Measurements from ENCODE around the gene KRTAP17-1. TPM values are rescaled to one million over a fixed set of nuclear protein-coding genes. Genes with fewer than 3 reads are reported as not detected.

KRTAP17-1 gene
- total RNA-seq, 1 donor from 2014 or later, result not detected

DNA sequence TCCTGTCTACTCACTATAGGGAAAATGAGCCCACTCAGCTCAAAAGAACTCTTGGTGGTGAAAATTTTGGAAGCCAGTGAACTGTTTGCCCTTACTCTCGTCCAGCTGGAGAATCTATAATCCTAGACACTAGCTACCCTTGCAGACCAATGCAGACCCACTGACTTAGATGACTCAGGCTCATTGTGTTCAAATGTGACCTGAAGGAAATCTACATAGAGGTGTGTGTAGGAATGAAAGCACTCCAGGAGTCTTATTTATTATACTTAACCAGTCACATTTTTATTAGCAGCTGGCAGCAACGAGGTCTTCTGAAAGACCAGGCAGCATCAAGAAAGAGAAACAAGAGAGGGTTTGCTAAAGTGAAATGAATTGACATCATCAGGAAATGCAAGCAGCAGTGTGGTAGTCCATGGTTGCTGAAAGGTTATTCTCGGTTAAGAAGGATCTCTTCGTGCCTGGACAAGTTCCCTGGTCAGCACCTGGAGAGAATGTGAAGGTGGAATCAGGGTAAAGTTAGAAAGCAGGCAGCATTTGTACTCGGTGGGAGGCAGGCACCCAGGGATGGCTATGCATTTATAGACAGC is 14.2 kb downstream of the KRTAP17-1 start:
- peaks cover 2% of the 10 kb centered on the region for H3K27me3 Mint-ChIP-seq (ENCODE audit: unreplicated experiment)
- no peaks in the 10 kb centered on the region for H3K36me3 Mint-ChIP-seq (ENCODE audit: low read depth, unreplicated experiment)
- H3K4me3 Mint-ChIP-seq (ENCODE audit: unreplicated experiment), result no peak overlapping the region
- DNase-seq (ENCODE audit: low spot score), result no peak
- H3K27ac Mint-ChIP-seq (ENCODE audit: unreplicated experiment), result no peak overlapping the region
- peaks cover under 1% of the 10 kb centered on the region for H3K4me1 Mint-ChIP-seq (ENCODE audit: unreplicated experiment)
- TF ChIP-seq, protein P1, sequence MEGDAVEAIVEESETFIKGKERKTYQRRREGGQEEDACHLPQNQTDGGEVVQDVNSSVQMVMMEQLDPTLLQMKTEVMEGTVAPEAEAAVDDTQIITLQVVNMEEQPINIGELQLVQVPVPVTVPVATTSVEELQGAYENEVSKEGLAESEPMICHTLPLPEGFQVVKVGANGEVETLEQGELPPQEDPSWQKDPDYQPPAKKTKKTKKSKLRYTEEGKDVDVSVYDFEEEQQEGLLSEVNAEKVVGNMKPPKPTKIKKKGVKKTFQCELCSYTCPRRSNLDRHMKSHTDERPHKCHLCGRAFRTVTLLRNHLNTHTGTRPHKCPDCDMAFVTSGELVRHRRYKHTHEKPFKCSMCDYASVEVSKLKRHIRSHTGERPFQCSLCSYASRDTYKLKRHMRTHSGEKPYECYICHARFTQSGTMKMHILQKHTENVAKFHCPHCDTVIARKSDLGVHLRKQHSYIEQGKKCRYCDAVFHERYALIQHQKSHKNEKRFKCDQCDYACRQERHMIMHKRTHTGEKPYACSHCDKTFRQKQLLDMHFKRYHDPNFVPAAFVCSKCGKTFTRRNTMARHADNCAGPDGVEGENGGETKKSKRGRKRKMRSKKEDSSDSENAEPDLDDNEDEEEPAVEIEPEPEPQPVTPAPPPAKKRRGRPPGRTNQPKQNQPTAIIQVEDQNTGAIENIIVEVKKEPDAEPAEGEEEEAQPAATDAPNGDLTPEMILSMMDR (IDR thresholded peaks at IDR 0.05; ENCODE audit: unreplicated experiment), result no peak
- H3K9me3 Mint-ChIP-seq (ENCODE audit: unreplicated experiment), result no peaks in the 10 kb centered on the region

DNA sequence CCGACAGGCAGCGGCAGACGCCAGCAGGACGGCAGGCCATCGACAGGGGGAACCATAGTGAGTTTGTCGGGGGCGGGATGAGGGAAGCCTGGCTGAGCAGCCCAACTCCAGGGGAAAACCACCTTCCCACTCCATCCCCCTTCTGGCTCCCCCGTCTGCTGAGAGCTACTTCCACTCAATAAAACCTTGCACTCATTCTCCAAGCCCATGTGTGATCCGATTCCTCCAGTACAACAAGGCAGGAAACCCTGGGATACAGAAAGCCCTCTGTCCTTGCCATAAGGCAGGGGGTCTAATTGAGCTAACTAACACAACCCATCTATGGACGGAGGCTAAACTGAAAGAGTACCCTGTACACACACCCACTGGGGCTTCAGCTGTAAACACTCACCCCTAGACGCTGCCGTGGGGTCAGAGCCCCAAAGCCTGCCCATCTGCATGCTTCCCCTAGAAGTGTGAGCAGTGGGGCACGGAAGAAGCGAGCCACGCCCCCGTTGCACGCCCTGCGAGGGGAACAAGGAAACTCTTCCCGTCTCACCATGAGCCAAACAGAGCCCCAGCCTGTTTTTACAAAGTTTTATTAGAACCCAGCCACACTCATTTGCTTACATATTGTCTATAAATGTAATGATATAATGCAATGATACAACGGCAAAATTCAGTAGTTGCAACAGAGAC is 16.9 kb downstream of the KRTAP17-1 start:
- H3K9me3 Mint-ChIP-seq (ENCODE audit: unreplicated experiment), result no peaks in the 10 kb centered on the region
- peaks cover 2% of the 10 kb centered on the region for H3K27me3 Mint-ChIP-seq (ENCODE audit: unreplicated experiment)
- H3K4me3 Mint-ChIP-seq (ENCODE audit: unreplicated experiment), result no peak overlapping the region
- no peaks in the 10 kb centered on the region for H3K36me3 Mint-ChIP-seq (ENCODE audit: low read depth, unreplicated experiment)
- H3K4me1 Mint-ChIP-seq (ENCODE audit: unreplicated experiment), result peaks cover 4% of the 10 kb centered on the region
- no peak overlapping the region for H3K27ac Mint-ChIP-seq (ENCODE audit: unreplicated experiment)
- no peak for DNase-seq (ENCODE audit: low spot score)
- TF ChIP-seq, protein P1 (IDR thresholded peaks at IDR 0.05; ENCODE audit: unreplicated experiment), result no peak

DNA sequence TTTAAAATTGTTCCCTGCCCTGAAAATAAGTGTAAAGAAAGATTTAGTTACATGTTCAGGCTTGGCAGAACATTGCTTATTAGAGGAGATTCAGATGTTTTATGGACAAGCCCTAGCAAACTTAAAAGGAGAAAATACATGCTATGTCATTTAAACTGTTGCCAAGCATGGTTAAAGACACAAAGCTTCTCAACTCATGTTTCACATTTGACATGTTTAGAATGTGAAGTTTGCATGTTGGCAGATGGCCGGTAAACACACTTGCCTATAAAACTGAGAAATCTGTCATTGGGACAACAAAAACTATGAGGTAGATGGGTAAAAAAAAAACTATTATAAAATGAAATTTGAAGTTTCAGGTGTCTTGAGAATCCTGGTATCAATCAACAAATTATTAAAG is 18.7 kb downstream of the KRTAP17-1 start:
- TF ChIP-seq, protein P1 (IDR thresholded peaks at IDR 0.05; ENCODE audit: unreplicated experiment), result no peak
- no peak for DNase-seq (ENCODE audit: low spot score)
- no peaks in the 10 kb centered on the region for H3K9me3 Mint-ChIP-seq (ENCODE audit: unreplicated experiment)

DNA sequence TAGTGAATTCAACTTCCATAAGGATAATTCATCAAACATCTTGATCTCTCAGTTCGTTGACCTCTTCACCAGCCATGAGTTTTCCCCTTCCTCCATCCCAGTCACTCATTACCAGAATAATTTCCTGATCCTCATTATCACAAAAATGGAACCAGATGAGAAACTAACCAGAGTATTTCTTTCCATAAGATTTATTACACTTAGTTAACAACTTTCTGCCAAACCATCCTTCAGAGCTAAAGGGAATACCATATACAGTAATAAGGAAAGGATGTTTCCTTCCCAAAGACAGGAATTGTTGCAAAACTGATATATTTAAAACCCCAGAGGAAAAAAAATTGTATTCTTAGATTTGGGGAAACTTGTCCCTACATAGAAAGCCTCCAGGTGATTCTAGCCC is 21.5 kb downstream of the KRTAP17-1 start:
- no peaks in the 10 kb centered on the region for H3K36me3 Mint-ChIP-seq (ENCODE audit: low read depth, unreplicated experiment)
- H3K27me3 Mint-ChIP-seq (ENCODE audit: unreplicated experiment), result no peaks in the 10 kb centered on the region
- H3K4me3 Mint-ChIP-seq (ENCODE audit: unreplicated experiment), result no peak overlapping the region
- DNase-seq (ENCODE audit: low spot score), result no peak
- H3K9me3 Mint-ChIP-seq (ENCODE audit: unreplicated experiment), result no peaks in the 10 kb centered on the region
- H3K27ac Mint-ChIP-seq (ENCODE audit: unreplicated experiment), result no peak overlapping the region
- TF ChIP-seq, protein P1 (IDR thresholded peaks at IDR 0.05; ENCODE audit: unreplicated experiment), result no peak
- H3K4me1 Mint-ChIP-seq (ENCODE audit: unreplicated experiment), result peaks cover 4% of the 10 kb centered on the region

More for the DNA sequence above, 18.7 kb downstream of the KRTAP17-1 start:
- no peaks in the 10 kb centered on the region for H3K27me3 Mint-ChIP-seq (ENCODE audit: unreplicated experiment)
- H3K4me1 Mint-ChIP-seq (ENCODE audit: unreplicated experiment), result peaks cover 4% of the 10 kb centered on the region
- H3K27ac Mint-ChIP-seq (ENCODE audit: unreplicated experiment), result no peak overlapping the region
- H3K36me3 Mint-ChIP-seq (ENCODE audit: low read depth, unreplicated experiment), result no peaks in the 10 kb centered on the region
- no peak overlapping the region for H3K4me3 Mint-ChIP-seq (ENCODE audit: unreplicated experiment)

DNA sequence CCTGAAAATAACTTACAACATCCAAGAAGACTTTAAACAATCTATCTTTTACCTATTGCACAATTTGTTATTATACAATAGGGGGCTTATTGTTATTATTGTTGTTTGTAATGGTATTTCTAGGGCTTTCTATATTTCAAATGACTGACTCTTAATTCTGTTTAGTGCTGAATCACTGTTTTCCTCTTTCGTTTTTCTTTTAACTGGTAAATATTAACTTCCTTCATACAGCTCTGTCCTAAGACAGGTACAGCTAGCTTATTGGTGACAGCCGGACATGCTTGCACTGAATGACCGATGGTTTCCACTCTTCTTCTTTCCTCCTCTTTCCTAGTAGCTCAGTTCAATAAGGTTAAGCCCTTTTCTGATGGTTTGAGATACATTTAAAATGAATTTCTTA is 28.5 kb downstream of the KRTAP17-1 start:
- Mint-ChIP-seq H3K4me1 (ENCODE audit: unreplicated experiment) (no peaks in the 10 kb centered on the region), H3K27ac (ENCODE audit: unreplicated experiment) (no peak overlapping the region), H3K36me3 (ENCODE audit: low read depth, unreplicated experiment) (no peaks in the 10 kb centered on the region), H3K4me3 (ENCODE audit: unreplicated experiment) (no peak overlapping the region), H3K27me3 (ENCODE audit: unreplicated experiment) (no peaks in the 10 kb centered on the region), H3K9me3 (ENCODE audit: unreplicated experiment) (no peaks in the 10 kb centered on the region)
- no peak for DNase-seq (ENCODE audit: low spot score)
- TF ChIP-seq, protein P1 (IDR thresholded peaks at IDR 0.05; ENCODE audit: unreplicated experiment), result no peak

Measured in endothelial cell (in vitro differentiated cells).